Measurements from ENCODE around the gene TSPO2. TPM values are rescaled to one million over a fixed set of nuclear protein-coding genes. Genes with fewer than 3 reads are reported as not detected.

TSPO2 gene
- total RNA-seq, 6 experiments from 2014 or later: not detected

GRCh38 chr6:41036186-41036585 is 6.1 kb upstream of the TSPO2 start:
- H3K4me3 Mint-ChIP-seq: no peak overlapping the region
- DNase-seq: no peak
- peaks cover 22% of the 10 kb centered on the region for H3K27me3 Mint-ChIP-seq (ENCODE audit: insufficient read depth)
- no peaks in the 10 kb centered on the region for H3K36me3 Mint-ChIP-seq (ENCODE audit: low read depth)
- TF ChIP-seq, protein P1, sequence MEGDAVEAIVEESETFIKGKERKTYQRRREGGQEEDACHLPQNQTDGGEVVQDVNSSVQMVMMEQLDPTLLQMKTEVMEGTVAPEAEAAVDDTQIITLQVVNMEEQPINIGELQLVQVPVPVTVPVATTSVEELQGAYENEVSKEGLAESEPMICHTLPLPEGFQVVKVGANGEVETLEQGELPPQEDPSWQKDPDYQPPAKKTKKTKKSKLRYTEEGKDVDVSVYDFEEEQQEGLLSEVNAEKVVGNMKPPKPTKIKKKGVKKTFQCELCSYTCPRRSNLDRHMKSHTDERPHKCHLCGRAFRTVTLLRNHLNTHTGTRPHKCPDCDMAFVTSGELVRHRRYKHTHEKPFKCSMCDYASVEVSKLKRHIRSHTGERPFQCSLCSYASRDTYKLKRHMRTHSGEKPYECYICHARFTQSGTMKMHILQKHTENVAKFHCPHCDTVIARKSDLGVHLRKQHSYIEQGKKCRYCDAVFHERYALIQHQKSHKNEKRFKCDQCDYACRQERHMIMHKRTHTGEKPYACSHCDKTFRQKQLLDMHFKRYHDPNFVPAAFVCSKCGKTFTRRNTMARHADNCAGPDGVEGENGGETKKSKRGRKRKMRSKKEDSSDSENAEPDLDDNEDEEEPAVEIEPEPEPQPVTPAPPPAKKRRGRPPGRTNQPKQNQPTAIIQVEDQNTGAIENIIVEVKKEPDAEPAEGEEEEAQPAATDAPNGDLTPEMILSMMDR (IDR thresholded peaks at IDR 0.05): no peak
- H3K4me1 Mint-ChIP-seq (ENCODE audit: low read depth): peaks cover 10% of the 10 kb centered on the region
- no peak overlapping the region for H3K27ac Mint-ChIP-seq
- no peaks in the 10 kb centered on the region for H3K9me3 Mint-ChIP-seq

- Mint-ChIP-seq H3K27me3 (ENCODE audit: insufficient read depth) (peaks cover 21% of the 10 kb centered on the region), H3K4me3 (no peak overlapping the region), H3K27ac (no peak overlapping the region), H3K9me3 (no peaks in the 10 kb centered on the region), H3K4me1 (ENCODE audit: low read depth) (peaks cover 10% of the 10 kb centered on the region), H3K36me3 (ENCODE audit: low read depth) (no peaks in the 10 kb centered on the region)
- TF ChIP-seq, protein P1 (IDR thresholded peaks at IDR 0.05): no peak
- no peak for DNase-seq
These were observed 5.7 kb upstream of the TSPO2 start for GRCh38 chr6:41036601-41037000.

DNA sequence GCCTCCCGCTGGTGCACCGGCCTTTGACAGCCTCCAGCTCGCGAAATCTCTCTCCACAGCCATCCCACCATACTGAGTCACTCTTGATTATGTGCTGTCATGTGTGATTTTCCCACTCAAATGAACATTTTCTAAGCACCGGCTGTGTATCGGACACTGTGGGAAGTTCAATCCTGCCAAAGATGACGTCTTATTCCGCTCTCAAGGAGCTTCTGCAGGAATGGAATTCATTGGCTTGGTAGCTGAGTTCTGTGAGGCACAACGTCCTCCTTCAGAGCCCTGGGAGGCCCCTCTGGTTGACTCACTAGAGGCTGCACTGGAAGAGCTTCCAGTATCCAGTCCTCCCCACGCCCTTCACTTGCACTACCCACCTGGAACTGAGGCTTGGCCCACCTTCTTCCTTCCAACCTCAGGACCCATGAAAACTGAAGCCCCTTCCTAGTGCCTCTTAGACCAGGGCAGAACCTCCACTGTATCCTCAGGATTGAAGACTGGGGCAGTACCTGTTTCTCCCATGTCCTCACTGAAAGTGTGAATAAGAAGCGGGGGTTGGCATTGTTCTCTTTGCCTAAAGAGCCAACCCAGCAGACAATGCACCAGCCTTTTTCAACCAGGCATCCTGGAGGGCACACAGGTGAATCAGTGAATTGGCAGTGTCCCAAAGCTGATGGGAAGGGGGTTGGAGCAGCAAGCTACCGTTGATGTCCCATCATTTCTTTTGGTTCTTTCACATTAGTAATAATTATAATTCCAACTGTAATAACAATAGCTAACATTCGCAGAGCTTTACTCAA is 5.0 kb upstream of the TSPO2 start:
- H3K4me1 Mint-ChIP-seq (ENCODE audit: low read depth): peaks cover 10% of the 10 kb centered on the region

DNA sequence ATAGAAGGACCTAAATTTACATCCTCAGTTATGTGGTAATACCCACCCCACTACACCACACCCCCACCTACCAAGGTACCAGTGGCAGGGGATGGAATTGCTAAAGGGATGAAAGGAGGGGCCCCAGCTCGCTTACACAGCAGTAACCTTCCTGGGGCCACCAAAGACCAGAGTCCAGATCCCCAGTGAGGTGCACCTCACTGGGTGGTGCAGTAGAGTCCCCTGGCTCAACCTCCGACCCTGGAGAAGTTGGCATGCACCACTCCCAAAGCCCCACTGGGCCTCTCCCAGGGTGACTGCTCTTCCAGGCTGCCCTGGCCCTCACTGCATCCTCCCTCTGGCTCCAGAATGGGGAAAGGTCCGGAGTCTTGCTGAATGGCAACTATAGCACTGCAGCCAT is 4.1 kb upstream of the TSPO2 start:
- Mint-ChIP-seq H3K27me3 (ENCODE audit: insufficient read depth) (peaks cover 21% of the 10 kb centered on the region), H3K27ac (no peak overlapping the region), H3K9me3 (no peaks in the 10 kb centered on the region)

More for the DNA sequence above, 5.0 kb upstream of the TSPO2 start:
- no peaks in the 10 kb centered on the region for H3K36me3 Mint-ChIP-seq (ENCODE audit: low read depth)
- no peak overlapping the region for H3K4me3 Mint-ChIP-seq
- H3K27ac Mint-ChIP-seq: no peak overlapping the region
- peaks cover 21% of the 10 kb centered on the region for H3K27me3 Mint-ChIP-seq (ENCODE audit: insufficient read depth)
- H3K9me3 Mint-ChIP-seq: no peaks in the 10 kb centered on the region
- DNase-seq: no peak
- TF ChIP-seq, protein P1 (IDR thresholded peaks at IDR 0.05): no peak

DNA sequence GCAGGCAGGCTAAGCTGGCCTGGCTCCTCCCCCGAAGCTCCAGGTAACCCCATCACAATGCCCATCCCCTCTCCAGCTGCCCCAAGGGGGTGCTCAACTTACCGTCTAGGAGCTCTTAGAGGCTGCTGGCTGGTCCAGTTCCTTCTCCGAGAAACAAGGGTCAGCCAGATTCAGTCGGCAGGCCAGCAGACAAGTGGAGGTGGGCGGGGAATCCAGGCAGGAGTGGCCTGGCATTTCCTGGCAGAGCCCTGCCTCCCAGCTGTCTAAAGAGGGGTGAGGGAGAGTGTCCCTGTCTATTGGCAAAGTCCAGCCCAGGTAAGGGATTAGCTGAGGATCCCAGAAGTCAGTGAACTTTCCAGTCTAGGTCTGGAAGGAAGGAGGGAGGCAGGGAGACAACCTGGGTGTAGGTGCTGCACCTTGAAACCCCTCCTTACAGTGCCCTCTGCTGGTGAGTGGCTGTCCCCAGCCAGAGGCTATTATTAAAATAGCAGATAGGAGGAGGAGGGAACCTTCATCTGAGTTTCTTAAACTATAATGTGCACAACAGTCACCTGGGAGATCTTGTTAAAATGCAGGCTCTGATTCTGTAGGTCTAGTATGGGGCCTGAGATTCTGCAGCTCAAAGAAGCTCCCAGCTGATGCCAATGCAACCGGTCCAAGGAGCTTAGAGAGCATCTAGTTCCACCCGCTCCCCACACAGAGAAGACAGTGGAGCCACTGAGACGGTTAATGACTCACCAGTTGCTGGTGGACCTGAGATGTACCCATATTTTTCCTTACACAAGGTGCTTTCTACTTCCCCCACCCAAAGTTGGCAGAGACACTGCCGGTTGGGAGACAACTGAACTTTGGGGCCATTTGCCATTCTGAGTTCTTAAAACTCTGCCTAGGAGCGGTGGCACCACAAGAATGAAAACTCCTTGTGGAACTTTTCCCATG is 2.9 kb upstream of the TSPO2 start, which contains the start of gene UNC5CL:
Gene UNC5CL (minus strand): TSS at position 162 of the 939 bp plus-strand sequence. CDS start 4,147 bp downstream, outside the sequence.
- H3K4me3 Mint-ChIP-seq: no peak within 1 kb of the TSS
- H3K27ac Mint-ChIP-seq: no peak within 1 kb of the TSS
- DNase-seq: peak; percentile 31
- H3K36me3 Mint-ChIP-seq (ENCODE audit: low read depth): no peaks in the 10 kb centered on the region
- peaks cover 17% of the 10 kb centered on the region for H3K27me3 Mint-ChIP-seq (ENCODE audit: insufficient read depth)
- no peaks in the 10 kb centered on the region for H3K9me3 Mint-ChIP-seq
- peaks cover 18% of the 10 kb centered on the region for H3K4me1 Mint-ChIP-seq (ENCODE audit: low read depth)
- TF ChIP-seq, protein P1 (IDR thresholded peaks at IDR 0.05): peak; percentile 86

More for the DNA sequence above, 4.1 kb upstream of the TSPO2 start:
- no peak for DNase-seq
- H3K4me3 Mint-ChIP-seq: no peak overlapping the region
- no peaks in the 10 kb centered on the region for H3K36me3 Mint-ChIP-seq (ENCODE audit: low read depth)
- TF ChIP-seq, protein P1 (IDR thresholded peaks at IDR 0.05): no peak
- peaks cover 18% of the 10 kb centered on the region for H3K4me1 Mint-ChIP-seq (ENCODE audit: low read depth)

Data from HFFc6 (cell line).